Naive thymus-derived CD8-positive, alpha-beta T cell (primary cell): ENCODE results near the gene CEP55. TPM values are rescaled to one million over a fixed set of nuclear protein-coding genes. Genes with fewer than 3 reads are reported as not detected.

Experiments used
- polyA plus RNA-seq, 3 donors: library from polyadenylated mRNA; unstranded; fragments of 300-500 nt; fragmentation: Illumina TruSeq; gene quantifications; one replicate each; pipeline ENCODE4 v1.2.3, GENCODE V29; 2021
- total RNA-seq, 8 experiments: library from RNA in 2 of 8; stranded (reverse) in 2 of 8; gene quantifications; one replicate each; pipeline ENCODE4 v1.2.3 and lab custom pipeline; 2021 to 2026

Gene CEP55
- total and polyA plus RNA-seq, 5 experiments from 2014 or later: not detected

Other genes with a start within 250 kb of the CEP55 start
- under 1 TPM in 1 of 2 experiments, not detected in 1; 0.11 TPM for gene MYOF, start 14.3 kb upstream of the CEP55 start, total RNA-seq
- not detected for gene MYOF, start 14.3 kb upstream of the CEP55 start, polyA plus RNA-seq
- not detected for gene FFAR4, start 70.1 kb downstream of the CEP55 start, total RNA-seq
- not detected for gene FFAR4, start 70.1 kb downstream of the CEP55 start, polyA plus RNA-seq
- gene RBP4, start 104.6 kb downstream of the CEP55 start, total RNA-seq: not detected
- not detected for gene RBP4, start 104.6 kb downstream of the CEP55 start, polyA plus RNA-seq
- not detected for gene PDE6C, start 115.9 kb downstream of the CEP55 start, total RNA-seq
- gene PDE6C, start 115.9 kb downstream of the CEP55 start, polyA plus RNA-seq: under 1 TPM in 1 of 3 donors, not detected in 2; 0.19 TPM
- 10 to 100 TPM; 25.5 to 28.9 TPM for gene FRA10AC1, start 206.0 kb downstream of the CEP55 start, total RNA-seq
- 1 to 10 TPM; 5.8 to 6.8 (median 5.9) TPM for gene FRA10AC1, start 206.0 kb downstream of the CEP55 start, polyA plus RNA-seq